ENCODE data around the gene EXOC3.

DNA sequence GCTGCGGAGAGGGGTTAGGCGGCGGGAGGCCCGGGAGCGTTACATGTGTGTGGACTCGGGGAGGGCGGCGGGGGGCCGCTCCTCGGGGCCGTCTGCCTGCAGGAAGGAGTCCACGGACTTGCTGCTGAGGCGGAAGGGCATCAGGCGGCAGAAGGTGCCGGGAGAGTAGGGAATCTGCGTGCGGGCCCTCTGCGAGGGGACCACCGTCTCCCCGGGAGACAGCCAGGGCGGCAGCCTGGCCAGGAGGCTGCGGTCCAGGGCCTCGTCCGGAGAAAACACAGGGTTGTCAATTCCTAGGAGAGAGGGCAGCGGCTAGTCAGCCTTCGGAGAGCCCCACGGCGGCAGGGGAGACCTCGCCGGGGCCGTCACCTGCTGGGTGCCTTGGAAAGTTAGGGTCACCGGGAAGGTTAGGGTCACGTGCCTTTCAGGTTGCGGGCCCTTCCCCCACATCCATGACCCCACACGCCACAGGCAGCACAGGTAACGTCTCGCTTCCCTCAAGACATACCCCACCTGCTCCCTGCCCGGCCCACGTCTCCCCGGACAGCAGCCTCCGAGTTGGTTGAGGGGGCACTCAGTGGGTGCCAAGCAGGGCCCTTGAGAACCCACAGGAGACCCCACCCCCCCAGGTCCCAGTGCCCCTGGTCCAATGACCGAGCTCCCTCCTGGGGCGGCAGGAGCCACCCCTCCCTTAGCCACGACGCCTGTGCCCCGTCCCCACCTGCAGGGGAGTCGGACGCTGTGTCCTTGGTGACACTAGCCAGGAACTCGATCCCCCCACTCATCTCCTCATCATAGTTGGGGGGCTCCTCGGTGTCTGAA is 32.1 kb downstream of the EXOC3 start:
- TF ChIP-seq, protein P1, sequence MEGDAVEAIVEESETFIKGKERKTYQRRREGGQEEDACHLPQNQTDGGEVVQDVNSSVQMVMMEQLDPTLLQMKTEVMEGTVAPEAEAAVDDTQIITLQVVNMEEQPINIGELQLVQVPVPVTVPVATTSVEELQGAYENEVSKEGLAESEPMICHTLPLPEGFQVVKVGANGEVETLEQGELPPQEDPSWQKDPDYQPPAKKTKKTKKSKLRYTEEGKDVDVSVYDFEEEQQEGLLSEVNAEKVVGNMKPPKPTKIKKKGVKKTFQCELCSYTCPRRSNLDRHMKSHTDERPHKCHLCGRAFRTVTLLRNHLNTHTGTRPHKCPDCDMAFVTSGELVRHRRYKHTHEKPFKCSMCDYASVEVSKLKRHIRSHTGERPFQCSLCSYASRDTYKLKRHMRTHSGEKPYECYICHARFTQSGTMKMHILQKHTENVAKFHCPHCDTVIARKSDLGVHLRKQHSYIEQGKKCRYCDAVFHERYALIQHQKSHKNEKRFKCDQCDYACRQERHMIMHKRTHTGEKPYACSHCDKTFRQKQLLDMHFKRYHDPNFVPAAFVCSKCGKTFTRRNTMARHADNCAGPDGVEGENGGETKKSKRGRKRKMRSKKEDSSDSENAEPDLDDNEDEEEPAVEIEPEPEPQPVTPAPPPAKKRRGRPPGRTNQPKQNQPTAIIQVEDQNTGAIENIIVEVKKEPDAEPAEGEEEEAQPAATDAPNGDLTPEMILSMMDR (IDR thresholded peaks at IDR 0.05): no peak
- no peak for TF ChIP-seq POLR2A (IDR thresholded peaks at IDR 0.05)
